Urinary bladder (tissue), 4 donors: ENCODE results near the gene FOXN3. TPM values are rescaled to one million over a fixed set of nuclear protein-coding genes. Genes with fewer than 3 reads are reported as not detected.

ENCODE experiments used
- DNase-seq: peaks from one replicate; pipeline ENCODE4 v3.0.0-alpha.2; 2015; ENCODE audit errors: extremely low spot score
- H3K27ac ChIP-seq: one replicate; pipeline ENCODE4 v1.5.1; 2013; ENCODE audit warnings: low read depth, mild to moderate bottlenecking, moderate library complexity
- H3K36me3 ChIP-seq: one replicate; pipeline ENCODE4 v1.6.1; 2013; ENCODE audit warnings: mild to moderate bottlenecking, moderate library complexity; ENCODE audit not compliant: insufficient read depth
- H3K4me1 ChIP-seq: one replicate; pipeline ENCODE4 v1.6.1; 2013; ENCODE audit warnings: mild to moderate bottlenecking, moderate library complexity; ENCODE audit not compliant: insufficient read depth
- H3K4me3 ChIP-seq: one replicate; pipeline ENCODE4 v1.5.1; 2013; ENCODE audit warnings: low read depth, low read length
- WGBS: extraction: QIAGEN DNeasy Blood & Tissue Kit; methylation state at CpG from one replicate; pipeline ENCODE4 v1.1.7; 2013; 5-methylcytosine and 5-hydroxymethylcytosine counted together
- polyA plus RNA-seq: library from polyadenylated mRNA; stranded (reverse); fragments of 200-250 nt; gene quantifications from one replicate; pipeline ENCODE4 v1.2.3, GENCODE V29; 2013
- total RNA-seq: library from RNA; depleted of rRNA; stranded (reverse); fragments of >200 nt; gene quantifications from one replicate; pipeline ENCODE4 v1.2.3, GENCODE V29; 2014
- donor health status: healthy with polysubstance abuse.
- donor health status: healthy.

FOXN3 gene
- total RNA-seq (38.5 TPM), polyA plus RNA-seq (64.7 TPM)

- DNase-seq: peak; percentile 86
- Histone ChIP-seq H3K4me3 (peak within 1 kb of the TSS; percentile 99), H3K4me1 (no peaks in the 10 kb centered on the region), H3K27ac (peak within 1 kb of the TSS; percentile 99), H3K36me3 (no peaks in the 10 kb centered on the region)
- under 1% methylated on average over 53 of the region's 54 CpGs for WGBS
Measured at GRCh38 chr14:89417091-89417464, at the start of gene FOXN3. Gene FOXN3, minus strand, starts transcription at chr14:89417233. Its CDS starts 4,757 bp downstream, at chr14:89412476.

- no peaks in the 10 kb centered on the region for H3K4me1 ChIP-seq
Measured at GRCh38 chr14:89466484-89466883, 49.5 kb upstream of the FOXN3 start.

GRCh38 chr14:89465876-89466275 is 48.8 kb upstream of the FOXN3 start:
- WGBS: 76% methylated on average over 5 of the region's 5 CpGs
- Histone ChIP-seq H3K36me3 (no peaks in the 10 kb centered on the region), H3K4me1 (no peaks in the 10 kb centered on the region), H3K27ac (no peak overlapping the region), H3K4me3 (no peak overlapping the region)
- no peak for DNase-seq

More at GRCh38 chr14:89466484-89466883, 49.5 kb upstream of the FOXN3 start:
- DNase-seq: no peak
- Histone ChIP-seq H3K36me3 (no peaks in the 10 kb centered on the region), H3K4me3 (no peak overlapping the region), H3K27ac (no peak overlapping the region)
- 88% methylated on average over 5 of the region's 5 CpGs for WGBS

GRCh38 chr14:89461256-89461655 is 44.2 kb upstream of the FOXN3 start:
- 91% methylated on average over 3 of the region's 3 CpGs for WGBS

GRCh38 chr14:89458713-89459420 is 41.8 kb upstream of the FOXN3 start:
- no peak for DNase-seq
- Histone ChIP-seq H3K27ac (no peak overlapping the region), H3K4me1 (no peaks in the 10 kb centered on the region), H3K4me3 (no peak overlapping the region), H3K36me3 (no peaks in the 10 kb centered on the region)
- WGBS: 78% methylated on average over 5 of the region's 5 CpGs

More at GRCh38 chr14:89461256-89461655, 44.2 kb upstream of the FOXN3 start:
- no peaks in the 10 kb centered on the region for H3K4me1 ChIP-seq
- H3K36me3 ChIP-seq: no peaks in the 10 kb centered on the region
- no peak for DNase-seq
- no peak overlapping the region for H3K27ac ChIP-seq
- H3K4me3 ChIP-seq: no peak overlapping the region

- no peak for DNase-seq
- 97% methylated on average over 5 of the region's 5 CpGs for WGBS
- H3K4me1 ChIP-seq: no peaks in the 10 kb centered on the region
- no peak overlapping the region for H3K4me3 ChIP-seq
- no peaks in the 10 kb centered on the region for H3K36me3 ChIP-seq
- H3K27ac ChIP-seq: no peak overlapping the region
Measured at GRCh38 chr14:89457007-89457406, 40.0 kb upstream of the FOXN3 start.

- no peaks in the 10 kb centered on the region for H3K4me1 ChIP-seq
- H3K4me3 ChIP-seq: no peak overlapping the region
- 60% methylated on average over 9 of the region's 9 CpGs for WGBS
- DNase-seq: no peak
- H3K36me3 ChIP-seq: no peaks in the 10 kb centered on the region
- H3K27ac ChIP-seq: no peak overlapping the region
Measured at GRCh38 chr14:89455412-89455811, 38.4 kb upstream of the FOXN3 start.

- 88% methylated on average over 10 of the region's 10 CpGs for WGBS
- DNase-seq: no peak
Measured at GRCh38 chr14:89454996-89455395, 38.0 kb upstream of the FOXN3 start.

GRCh38 chr14:89452281-89452680 is 35.2 kb upstream of the FOXN3 start:
- Histone ChIP-seq H3K4me1 (no peaks in the 10 kb centered on the region), H3K27ac (no peak overlapping the region), H3K4me3 (no peak overlapping the region), H3K36me3 (no peaks in the 10 kb centered on the region)
- WGBS: 95% methylated on average over 9 of the region's 9 CpGs
- DNase-seq: no peak

More at GRCh38 chr14:89454996-89455395, 38.0 kb upstream of the FOXN3 start:
- no peaks in the 10 kb centered on the region for H3K4me1 ChIP-seq
- no peaks in the 10 kb centered on the region for H3K36me3 ChIP-seq
- no peak overlapping the region for H3K27ac ChIP-seq
- no peak overlapping the region for H3K4me3 ChIP-seq

- 96% methylated on average over 9 of the region's 9 CpGs for WGBS
Measured at GRCh38 chr14:89451229-89451628, 34.2 kb upstream of the FOXN3 start.

GRCh38 chr14:89447182-89447944 is 30.3 kb upstream of the FOXN3 start:
- no peaks in the 10 kb centered on the region for H3K36me3 ChIP-seq
- H3K27ac ChIP-seq: no peak overlapping the region
- DNase-seq: no peak
- 91% methylated on average over 14 of the region's 14 CpGs for WGBS
- no peaks in the 10 kb centered on the region for H3K4me1 ChIP-seq
- no peak overlapping the region for H3K4me3 ChIP-seq

More at GRCh38 chr14:89451229-89451628, 34.2 kb upstream of the FOXN3 start:
- no peak for DNase-seq
- no peak overlapping the region for H3K4me3 ChIP-seq
- no peaks in the 10 kb centered on the region for H3K4me1 ChIP-seq
- no peak overlapping the region for H3K27ac ChIP-seq
- H3K36me3 ChIP-seq: no peaks in the 10 kb centered on the region

- no peak for DNase-seq
Measured at GRCh38 chr14:89445273-89445973, 28.4 kb upstream of the FOXN3 start.

GRCh38 chr14:89444516-89445125 is 27.6 kb upstream of the FOXN3 start:
- Histone ChIP-seq H3K27ac (no peak overlapping the region), H3K4me3 (no peak overlapping the region), H3K4me1 (no peaks in the 10 kb centered on the region), H3K36me3 (no peaks in the 10 kb centered on the region)
- 82% methylated on average over 10 of the region's 10 CpGs for WGBS
- DNase-seq: no peak

More at GRCh38 chr14:89445273-89445973, 28.4 kb upstream of the FOXN3 start:
- Histone ChIP-seq H3K4me1 (no peaks in the 10 kb centered on the region), H3K27ac (no peak overlapping the region), H3K36me3 (no peaks in the 10 kb centered on the region), H3K4me3 (no peak overlapping the region)
- 90% methylated on average over 4 of the region's 4 CpGs for WGBS
